Fibroblast of villous mesenchyme (primary cell): ENCODE data around the gene TBCCD1. TPM values are rescaled to one million over a fixed set of nuclear protein-coding genes. Genes with fewer than 3 reads are reported as not detected.

ENCODE experiments used
- DNase-seq: peaks from one replicate; pipeline ENCODE4 v3.0.0-alpha.2; 2010; ENCODE audit warnings: low read depth
- H3K4me3 ChIP-seq: 2 replicates; pipeline ENCODE4 v1.5.1; 2011; ENCODE audit warnings: low read depth, mild to moderate bottlenecking, low read length
- total RNA-seq: library from RNA; depleted of rRNA; stranded (reverse); fragments of >200 nt; gene quantifications from 2 replicates; pipeline ENCODE4 v1.2.3, GENCODE V29; 2012
- TF ChIP-seq, protein P1 (sequence below): IDR thresholded peaks from 2 replicates; pipeline ENCODE4 v1.5.1; 2012; ENCODE audit warnings: low read depth, mild to moderate bottlenecking, low read length; ENCODE audit not compliant: insufficient read depth

TBCCD1 gene
- total RNA-seq, 1 donor: 25.9 TPM

DNA sequence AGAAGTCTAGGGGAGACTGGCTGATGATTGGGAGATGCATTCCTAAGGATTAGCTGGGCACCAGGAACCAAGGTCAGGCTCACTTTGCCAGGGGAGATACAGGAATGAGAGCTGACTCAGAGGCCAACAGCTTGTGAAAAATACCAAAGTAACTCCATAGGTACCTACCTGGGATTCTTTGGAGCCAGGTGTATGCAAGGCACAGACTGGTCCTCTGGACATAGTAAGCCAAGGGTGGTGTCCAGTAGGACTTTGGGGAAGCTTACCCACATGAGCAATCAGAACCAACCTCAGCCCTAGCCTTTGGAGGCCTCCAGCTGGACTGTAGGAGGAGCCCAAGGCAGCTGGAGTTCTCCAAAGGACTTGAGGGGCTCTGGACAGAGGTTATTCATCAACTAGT lies 70.5 kb downstream of the TBCCD1 start:
- TF ChIP-seq, protein P1, sequence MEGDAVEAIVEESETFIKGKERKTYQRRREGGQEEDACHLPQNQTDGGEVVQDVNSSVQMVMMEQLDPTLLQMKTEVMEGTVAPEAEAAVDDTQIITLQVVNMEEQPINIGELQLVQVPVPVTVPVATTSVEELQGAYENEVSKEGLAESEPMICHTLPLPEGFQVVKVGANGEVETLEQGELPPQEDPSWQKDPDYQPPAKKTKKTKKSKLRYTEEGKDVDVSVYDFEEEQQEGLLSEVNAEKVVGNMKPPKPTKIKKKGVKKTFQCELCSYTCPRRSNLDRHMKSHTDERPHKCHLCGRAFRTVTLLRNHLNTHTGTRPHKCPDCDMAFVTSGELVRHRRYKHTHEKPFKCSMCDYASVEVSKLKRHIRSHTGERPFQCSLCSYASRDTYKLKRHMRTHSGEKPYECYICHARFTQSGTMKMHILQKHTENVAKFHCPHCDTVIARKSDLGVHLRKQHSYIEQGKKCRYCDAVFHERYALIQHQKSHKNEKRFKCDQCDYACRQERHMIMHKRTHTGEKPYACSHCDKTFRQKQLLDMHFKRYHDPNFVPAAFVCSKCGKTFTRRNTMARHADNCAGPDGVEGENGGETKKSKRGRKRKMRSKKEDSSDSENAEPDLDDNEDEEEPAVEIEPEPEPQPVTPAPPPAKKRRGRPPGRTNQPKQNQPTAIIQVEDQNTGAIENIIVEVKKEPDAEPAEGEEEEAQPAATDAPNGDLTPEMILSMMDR: no peak
- DNase-seq: no peak
- H3K4me3 ChIP-seq: no peak overlapping the region

Other genes starting within 250 kb of the TBCCD1 start
- under 0.01 and 0.32 TPM in 2 replicates for gene DGKG, start 205.1 kb downstream of the TBCCD1 start, total RNA-seq
- 0.86 and 1.6 TPM in 2 replicates for gene CRYGS, start 23.0 kb downstream of the TBCCD1 start, total RNA-seq
- 40.9 and 60.5 TPM in 2 replicates for gene DNAJB11, start 3.4 kb upstream of the TBCCD1 start, total RNA-seq
- not detected in 2 replicates for gene AHSG, start 45.7 kb upstream of the TBCCD1 start, total RNA-seq
- gene FETUB, start 73.1 kb upstream of the TBCCD1 start, total RNA-seq: not detected in 2 replicates
- gene HRG, start 98.7 kb upstream of the TBCCD1 start, total RNA-seq: not detected in 2 replicates
- not detected in 2 replicates for gene KNG1, start 150.0 kb upstream of the TBCCD1 start, total RNA-seq
- 319 and 691 TPM in 2 replicates for gene EIF4A2, start 216.2 kb upstream of the TBCCD1 start, total RNA-seq
- 19.3 and 25.5 TPM in 2 replicates for gene RFC4, start 239.1 kb upstream of the TBCCD1 start, total RNA-seq